PC-3 (cell line): Measurements from ENCODE around the gene CGB2.

Source experiments
- CTCF ChIP-seq: fragments of 300-600 bp; sonication (generic); conservative IDR thresholded peaks from 2 replicates; pipeline ENCODE4 v1.5.1; 2017; ENCODE audit warnings: antibody characterized with exemption, low read depth, mild to moderate bottlenecking, low read length
- EZH2 ChIP-seq: fragments of 300-600 bp; sonication (generic); IDR thresholded peaks from one replicate; pipeline ENCODE4 v1.6.1; 2017; ENCODE audit warnings: antibody characterized with exemption, mild to moderate bottlenecking, low read length; ENCODE audit not compliant: unreplicated experiment

- TF ChIP-seq CTCF (no peak), EZH2 (no peak)
Observed at GRCh38 chr19:49009828-49010227, 21.9 kb upstream of the CGB2 start.
